GM13977 (cell line): ENCODE measurements around the gene TMEM120B.
A peak's percentile ranks its signal among the peaks of the same experiment; 100 is the strongest.
"Not testable (repeated sequence)": the region's sequence is repeated elsewhere in the genome, so short reads cannot be mapped to it uniquely, and the experiment has no call there.

ENCODE experiments used
- DNase-seq: peaks from one replicate; pipeline ENCODE4 v3.0.0; 2012; ENCODE audit warnings: low spot score
- CTCF ChIP-seq: IDR thresholded peaks from 2 replicates; pipeline ENCODE4 v1.5.1; 2012; ENCODE audit warnings: mild to moderate bottlenecking, control low read depth; ENCODE audit not compliant: insufficient read depth; ENCODE audit errors: extremely low read depth, missing control alignments
- in situ Hi-C: fragments of 300-500 bp; cut with MboI; formaldehyde crosslinking; loops from one replicate; pipeline ENCODE4 v1.12.0; 2022; ENCODE audit warnings: low sequenced_read_pairs, low pct_unique_long_range_greater_than_20kb, mixed read lengths, inconsistent platforms; ENCODE audit not compliant: unreplicated experiment

Gene TMEM120B

GRCh38 chr12:121693155-121693687 is 19.3 kb upstream of the TMEM120B start:
- in situ Hi-C loops: no loop called here
- no peak for DNase-seq

DNA sequence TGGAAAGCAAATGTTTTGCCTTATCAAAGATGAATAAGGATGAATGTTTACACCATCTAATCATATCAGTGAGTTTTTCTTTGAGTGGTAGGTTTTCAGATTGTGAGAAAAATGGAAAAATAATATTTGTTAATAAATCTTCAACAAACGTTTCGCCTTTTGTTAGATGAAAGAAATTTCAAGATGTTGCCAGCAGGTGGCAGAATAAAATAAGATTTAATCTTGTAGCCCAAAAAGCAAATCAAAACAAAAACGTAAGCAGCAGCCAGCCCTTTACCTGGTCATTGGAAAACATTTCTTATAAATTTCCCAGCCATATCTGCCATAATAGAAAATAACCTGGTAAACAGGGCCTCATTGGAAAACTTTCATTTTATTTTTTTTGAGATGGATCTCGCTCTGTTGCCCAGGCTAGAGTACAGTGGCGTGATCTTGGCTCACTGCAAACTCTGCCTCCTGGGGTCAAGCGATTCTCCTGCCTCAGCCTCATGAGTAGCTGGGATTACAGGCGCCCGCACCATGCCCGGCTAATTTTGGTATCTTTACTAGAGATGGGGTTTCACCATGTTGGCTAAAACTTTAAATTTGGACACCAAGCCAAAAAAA is 15.4 kb upstream of the TMEM120B start:
- TF ChIP-seq CTCF: peak; percentile 52
- in situ Hi-C loops: no loop called here
- DNase-seq: peak; percentile 69

More at GRCh38 chr12:121693155-121693687, 19.3 kb upstream of the TMEM120B start:
- TF ChIP-seq CTCF: no peak

DNA sequence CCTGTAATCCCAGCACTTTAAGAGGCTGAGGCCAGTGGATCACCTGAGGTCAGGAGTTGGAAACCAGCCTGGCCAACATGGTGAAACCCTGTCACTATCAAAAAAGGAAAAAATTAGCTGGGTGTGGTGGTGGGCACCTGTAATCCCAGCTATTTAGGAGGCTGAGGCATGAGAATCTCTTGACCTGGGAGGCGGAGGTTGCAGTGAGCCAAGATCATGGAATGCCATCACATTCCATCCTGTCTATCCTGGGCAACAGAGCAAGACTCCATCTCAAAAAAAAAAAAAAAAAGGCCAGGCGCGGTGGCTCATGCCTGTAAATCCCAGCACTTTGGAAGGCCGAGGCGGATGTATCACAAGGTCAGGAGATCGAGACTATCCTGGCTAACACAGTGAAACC is 14.7 kb upstream of the TMEM120B start:
- DNase-seq, in situ Hi-C loops: not testable (repeated sequence)

GRCh38 chr12:121701667-121702277 is 10.8 kb upstream of the TMEM120B start:
- no peak for TF ChIP-seq CTCF
- in situ Hi-C loops: loop anchor here (5.0 kb wide), 1 partner anchor 66 kb away; no protein-coding TSS in a partner anchor
- no peak for DNase-seq

DNA sequence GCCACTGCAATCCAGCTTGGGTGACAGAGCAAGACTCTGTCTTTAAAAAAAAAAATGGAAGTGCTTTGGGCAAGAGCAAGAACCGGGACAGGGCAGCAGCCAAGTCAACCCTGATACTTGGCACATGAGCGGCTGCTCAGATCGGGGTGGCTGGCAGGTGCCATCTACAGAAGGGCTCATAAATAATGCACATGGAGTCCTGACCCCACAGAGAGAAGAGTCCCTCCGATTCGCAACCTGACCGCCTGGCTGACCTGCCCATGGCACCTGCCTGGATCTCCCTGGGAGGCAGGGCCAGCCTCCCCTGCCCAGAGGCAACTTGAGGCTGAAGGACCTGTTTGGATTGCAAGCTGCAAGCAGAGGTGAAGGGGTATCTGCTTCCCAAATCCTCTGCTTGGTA is 9.6 kb upstream of the TMEM120B start:
- no peak for TF ChIP-seq CTCF
- no peak for DNase-seq
- in situ Hi-C loops: loop anchor here (5.0 kb wide), 1 partner anchor 64 kb away; no protein-coding TSS in a partner anchor

GRCh38 chr12:121705514-121705913 is 7.0 kb upstream of the TMEM120B start:
- in situ Hi-C loops: no loop called here
- no peak for TF ChIP-seq CTCF

More at GRCh38 chr12:121705514-121705913, 7.0 kb upstream of the TMEM120B start:
- no peak for DNase-seq
